PC-3 (cell line): ENCODE results near the gene LYRM1. TPM values are rescaled to one million over a fixed set of nuclear protein-coding genes. Genes with fewer than 3 reads are reported as not detected.

Experiments
- ATAC-seq: fragments of 200-7000 bp; cut with Tn5 transposase; 2 replicates; pipeline ENCODE4 v1.9.1; 2020; ENCODE audit warnings: mild to moderate bottlenecking, moderate library complexity
- BruUV-seq: library from RNA; stranded (reverse); fragments of 400-500 nt; replicated peaks from 2 replicates; lab custom pipeline; 2021; lab: Mats Ljungman, UMichigan
- CTCF ChIA-PET: fragments of 300-600 bp; sonication (Branson Sonifier 250); formaldehyde crosslinking; loops from one replicate; lab custom pipeline; 2022; ENCODE audit warnings: antibody characterized with exemption; lab: Charles Lee
- POLR2A ChIA-PET: fragments of 300-600 bp; sonication (Branson Sonifier 250); formaldehyde crosslinking; loops from one replicate; lab custom pipeline; 2022; ENCODE audit warnings: antibody characterized with exemption; ENCODE audit not compliant: unreplicated experiment; lab: Charles Lee
- DNase-seq: peaks from one replicate; pipeline ENCODE4 v3.0.0-alpha.2; 2015
- H2AFZ ChIP-seq: fragments of 300-600 bp; sonication (generic); 2 replicates; pipeline ENCODE4 v1.6.0; 2016; ENCODE audit warnings: antibody characterized with exemption, low read length
- H3F3A ChIP-seq: fragments of 300-600 bp; sonication (generic); one replicate; pipeline ENCODE4 v1.6.0; 2017; ENCODE audit warnings: antibody characterized with exemption, low read length, control low read depth, mild to moderate bottlenecking; ENCODE audit not compliant: unreplicated experiment
- H3K27ac ChIP-seq: fragments of 300-600 bp; sonication (generic); 2 replicates; pipeline ENCODE4 v1.5.1; 2016; ENCODE audit warnings: mild to moderate bottlenecking, low read length
- H3K27me3 ChIP-seq: fragments of 300-600 bp; sonication (generic); 2 replicates; pipeline ENCODE4 v1.6.1; 2016; ENCODE audit warnings: low read length, mixed read lengths
- H3K36me3 ChIP-seq: fragments of 300-600 bp; sonication (generic); 2 replicates; pipeline ENCODE4 v1.6.1; 2016; ENCODE audit warnings: low read depth, mixed run types, low read length, mixed read lengths
- H3K4me1 ChIP-seq: fragments of 300-600 bp; sonication (generic); 2 replicates; pipeline ENCODE4 v1.5.1; 2016; ENCODE audit warnings: low read length; ENCODE audit not compliant: insufficient read depth
- H3K4me2 ChIP-seq: fragments of 300-600 bp; sonication (generic); 2 replicates; pipeline ENCODE4 v1.6.0; 2016; ENCODE audit warnings: low read length
- H3K4me3 ChIP-seq: fragments of 300-600 bp; sonication (generic); 2 replicates; pipeline ENCODE4 v1.5.1; 2016; ENCODE audit warnings: mild to moderate bottlenecking, low read length, mixed read lengths
- H3K79me2 ChIP-seq: fragments of 300-600 bp; sonication (generic); 2 replicates; pipeline ENCODE4 v1.6.1; 2017; ENCODE audit warnings: low read length, mixed read lengths
- H3K9ac ChIP-seq: fragments of 300-600 bp; sonication (generic); 2 replicates; pipeline ENCODE4 v1.6.0; 2016; ENCODE audit warnings: mild to moderate bottlenecking, low read length
- H3K9me2 ChIP-seq: fragments of 300-600 bp; sonication (generic); replicated peaks from 2 replicates; pipeline ENCODE4 v1.6.1; 2016; ENCODE audit warnings: mixed run types, low read length, mixed read lengths
- H3K9me3 ChIP-seq: fragments of 300-600 bp; sonication (generic); 2 replicates; pipeline ENCODE4 v1.6.1; 2016; ENCODE audit warnings: low read length, mixed read lengths
- H4K20me1 ChIP-seq: fragments of 300-600 bp; sonication (generic); 2 replicates; pipeline ENCODE4 v1.6.1; 2016; ENCODE audit warnings: low read length, mixed read lengths
- EZH2 ChIP-seq: fragments of 300-600 bp; sonication (generic); IDR thresholded peaks from one replicate; pipeline ENCODE4 v1.6.1; 2017; ENCODE audit warnings: antibody characterized with exemption, mild to moderate bottlenecking, low read length; ENCODE audit not compliant: unreplicated experiment
- EZH2phosphoT487 ChIP-seq: fragments of 300-600 bp; sonication (generic); IDR thresholded peaks from 2 replicates; pipeline ENCODE4 v1.6.1; 2018; ENCODE audit warnings: mild to moderate bottlenecking, antibody characterized with exemption, low read length, borderline replicate concordance
- intact Hi-C: fragments of 100-400 bp; cut with micrococcal nuclease; formaldehyde crosslinking; loops from 2 replicates; pipeline ENCODE4 v1.9.0; 2023
- total RNA-seq: library from RNA; depleted of rRNA; stranded (reverse); fragments of >200 nt; gene quantifications from 2 replicates; pipeline ENCODE4 v1.2.3, GENCODE V29; 2014
- TF ChIP-seq, protein P1 (sequence below): fragments of 300-600 bp; sonication (generic); conservative IDR thresholded peaks from 2 replicates; pipeline ENCODE4 v1.5.1; 2017; ENCODE audit warnings: antibody characterized with exemption, low read depth, mild to moderate bottlenecking, low read length

The LYRM1 gene
- total RNA-seq, 1 experiment from 2014 or later: 35.1 TPM

DNA sequence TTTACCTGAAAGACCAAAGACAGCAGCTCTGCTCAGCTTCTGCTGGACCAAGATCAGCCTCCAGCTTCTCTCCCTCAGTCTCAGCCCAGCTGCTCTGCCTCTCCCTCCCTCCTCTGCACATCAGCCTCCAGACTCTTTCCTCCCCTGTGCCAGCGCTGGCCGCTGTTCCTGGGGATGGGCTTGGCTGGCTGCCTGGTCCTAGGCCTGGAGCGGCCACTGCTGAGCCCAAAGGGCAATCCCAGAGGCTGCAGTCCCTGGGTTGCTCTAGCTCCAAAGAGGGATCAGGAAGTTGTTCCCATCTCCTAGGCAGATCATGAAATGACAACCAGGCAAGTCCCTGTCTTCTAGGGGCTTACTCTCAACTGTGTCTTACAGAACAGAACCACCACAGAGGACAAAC is 31.7 kb upstream of the LYRM1 start:
- no peak overlapping the region for H3K27ac ChIP-seq
- DNase-seq (no peak), ATAC-seq (no peak)
- TF ChIP-seq EZH2phosphoT487 (no peak), EZH2 (no peak)
- TF ChIP-seq, protein P1, sequence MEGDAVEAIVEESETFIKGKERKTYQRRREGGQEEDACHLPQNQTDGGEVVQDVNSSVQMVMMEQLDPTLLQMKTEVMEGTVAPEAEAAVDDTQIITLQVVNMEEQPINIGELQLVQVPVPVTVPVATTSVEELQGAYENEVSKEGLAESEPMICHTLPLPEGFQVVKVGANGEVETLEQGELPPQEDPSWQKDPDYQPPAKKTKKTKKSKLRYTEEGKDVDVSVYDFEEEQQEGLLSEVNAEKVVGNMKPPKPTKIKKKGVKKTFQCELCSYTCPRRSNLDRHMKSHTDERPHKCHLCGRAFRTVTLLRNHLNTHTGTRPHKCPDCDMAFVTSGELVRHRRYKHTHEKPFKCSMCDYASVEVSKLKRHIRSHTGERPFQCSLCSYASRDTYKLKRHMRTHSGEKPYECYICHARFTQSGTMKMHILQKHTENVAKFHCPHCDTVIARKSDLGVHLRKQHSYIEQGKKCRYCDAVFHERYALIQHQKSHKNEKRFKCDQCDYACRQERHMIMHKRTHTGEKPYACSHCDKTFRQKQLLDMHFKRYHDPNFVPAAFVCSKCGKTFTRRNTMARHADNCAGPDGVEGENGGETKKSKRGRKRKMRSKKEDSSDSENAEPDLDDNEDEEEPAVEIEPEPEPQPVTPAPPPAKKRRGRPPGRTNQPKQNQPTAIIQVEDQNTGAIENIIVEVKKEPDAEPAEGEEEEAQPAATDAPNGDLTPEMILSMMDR: no peak
- no peaks in the 10 kb centered on the region for H4K20me1 ChIP-seq
- no peaks in the 10 kb centered on the region for H3K9me3 ChIP-seq
- no peak overlapping the region for H3K4me3 ChIP-seq
- no peaks in the 10 kb centered on the region for H3F3A ChIP-seq
- H3K36me3 ChIP-seq: no peaks in the 10 kb centered on the region
- ChIA-PET CTCF (no interaction called here), POLR2A (no interaction called here)
- peaks cover 17% of the 10 kb centered on the region for H3K4me1 ChIP-seq
- intact Hi-C loops: no loop called here
- H3K9ac ChIP-seq: no peak overlapping the region
- H3K9me2 ChIP-seq: no peaks in the 10 kb centered on the region
- BruUV-seq: no TSS peak
- H3K4me2 ChIP-seq: no peak overlapping the region
- peaks cover 92% of the 10 kb centered on the region for H3K79me2 ChIP-seq
- no peaks in the 10 kb centered on the region for H3K27me3 ChIP-seq
- no peak overlapping the region for H2AFZ ChIP-seq

DNA sequence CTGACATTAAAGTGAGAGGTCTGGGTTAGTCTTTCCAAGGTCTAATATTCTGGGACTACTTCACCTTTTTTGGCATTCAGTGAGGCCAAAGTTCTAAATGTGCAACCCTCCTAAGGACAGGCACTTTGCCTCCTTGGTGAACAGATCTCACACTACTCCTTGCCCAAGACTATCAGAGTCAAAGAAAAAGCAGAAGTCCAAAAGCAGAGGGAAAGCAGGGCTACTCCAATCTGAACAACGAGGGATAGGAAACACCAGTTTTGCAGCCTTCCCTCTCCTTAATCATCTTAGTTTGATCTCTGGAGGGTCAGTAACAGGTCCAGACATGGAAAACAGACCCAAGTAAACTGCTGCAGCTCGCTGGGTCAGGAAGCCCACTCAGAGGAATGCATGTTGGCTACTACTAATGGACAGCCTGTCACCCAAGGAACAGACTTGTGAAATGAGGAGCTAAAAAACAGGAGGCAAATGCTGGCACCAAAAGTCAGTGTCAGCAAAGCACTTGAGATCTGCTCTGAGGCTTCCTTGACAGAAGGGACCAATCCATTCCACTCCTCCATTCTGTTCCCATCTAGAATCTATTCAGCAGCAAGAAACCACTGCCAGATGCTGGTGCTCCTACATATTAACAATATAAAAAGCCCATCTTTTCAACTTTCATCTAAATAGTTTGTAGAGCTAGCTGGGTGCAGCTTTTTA is 30.3 kb upstream of the LYRM1 start:
- ATAC-seq (no peak), DNase-seq (no peak)
- ChIA-PET POLR2A (no interaction called here), CTCF (no interaction called here)
- H2AFZ ChIP-seq: no peak overlapping the region
- 0 out of 2 replicates have a peak, but pooled peaks cover 4% of the 10 kb centered on the region for H4K20me1 ChIP-seq
- no peak overlapping the region for H3K4me3 ChIP-seq
- no peaks in the 10 kb centered on the region for H3K9me3 ChIP-seq
- TF ChIP-seq, protein P1: no peak
- TF ChIP-seq EZH2 (no peak), EZH2phosphoT487 (no peak)
- no peaks in the 10 kb centered on the region for H3K36me3 ChIP-seq
- no peak overlapping the region for H3K27ac ChIP-seq
- H3K9ac ChIP-seq: no peak overlapping the region
- no peaks in the 10 kb centered on the region for H3F3A ChIP-seq
- H3K4me1 ChIP-seq: peaks cover 22% of the 10 kb centered on the region
- H3K4me2 ChIP-seq: no peak overlapping the region
- no peaks in the 10 kb centered on the region for H3K9me2 ChIP-seq
- BruUV-seq: no TSS peak
- no peaks in the 10 kb centered on the region for H3K27me3 ChIP-seq
- H3K79me2 ChIP-seq: peaks cover 93% of the 10 kb centered on the region
- intact Hi-C loops: no loop called here

DNA sequence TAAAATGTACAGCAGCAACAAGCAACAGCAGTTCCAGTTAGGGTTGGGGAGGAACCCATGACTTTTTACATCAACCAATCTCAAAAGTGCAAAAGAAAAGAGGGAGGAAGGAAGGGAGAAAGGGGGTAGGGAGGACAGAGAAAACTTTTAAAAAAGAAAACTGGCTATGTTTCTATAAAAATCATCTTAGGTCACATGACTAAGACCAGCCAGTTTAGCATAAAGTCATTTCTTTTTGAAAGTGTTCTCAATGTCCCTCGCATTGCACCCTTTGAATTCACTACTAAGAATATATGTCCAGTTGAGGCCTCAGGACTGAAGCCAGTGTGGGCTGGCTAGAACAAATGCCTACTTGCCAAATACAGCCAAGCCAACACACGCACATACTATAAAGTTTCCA is 29.3 kb upstream of the LYRM1 start:
- Histone ChIP-seq H2AFZ (no peak overlapping the region), H3K9ac (no peak overlapping the region), H3K9me2 (no peaks in the 10 kb centered on the region), H3K4me3 (no peak overlapping the region), H3K79me2 (peaks cover 94% of the 10 kb centered on the region), H3K27ac (no peak overlapping the region), H3K4me2 (no peak overlapping the region), H3K27me3 (no peaks in the 10 kb centered on the region), H3K36me3 (no peaks in the 10 kb centered on the region), H3K9me3 (no peaks in the 10 kb centered on the region), H3K4me1 (peaks cover 12% of the 10 kb centered on the region), H3F3A (no peaks in the 10 kb centered on the region), H4K20me1 (0 out of 2 replicates have a peak, but pooled peaks cover 4% of the 10 kb centered on the region)
- BruUV-seq: no TSS peak
- DNase-seq (no peak), ATAC-seq (no peak)
- TF ChIP-seq, protein P1: no peak
- TF ChIP-seq EZH2 (no peak), EZH2phosphoT487 (no peak)
- intact Hi-C loops: no loop called here
- ChIA-PET POLR2A (no interaction called here), CTCF (no interaction called here)
